ENCODE data around the gene GPATCH11. TPM values are rescaled to one million over a fixed set of nuclear protein-coding genes. Genes with fewer than 3 reads are reported as not detected.

Gene GPATCH11
- total RNA-seq, 4 donors from 2014 or later: 3.2 to 14.2 (median 5.6) TPM

DNA sequence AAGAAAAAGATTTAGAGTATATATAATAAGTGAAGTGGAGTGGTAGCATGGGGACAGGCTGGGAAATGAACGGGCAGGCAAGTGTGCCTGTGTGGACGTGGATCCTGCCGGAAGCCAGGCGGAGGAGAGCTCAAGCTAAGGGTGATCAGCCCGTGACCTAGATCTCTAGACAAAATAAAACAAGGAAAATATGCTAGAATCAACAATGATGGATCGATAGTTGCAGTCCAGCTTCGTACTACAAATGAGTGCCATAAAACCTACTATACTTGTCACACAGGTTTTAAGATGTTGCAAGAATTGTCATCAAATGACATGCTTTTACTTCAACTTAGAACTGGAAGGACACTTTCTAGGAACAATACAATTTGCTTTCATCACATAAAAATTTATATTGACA lies 64.0 kb downstream of the GPATCH11 start:
- Histone ChIP-seq H3K27ac (no peak overlapping the region), H3K36me3 (peaks cover 38% of the 10 kb centered on the region), H3K4me1 (peaks cover 26% of the 10 kb centered on the region), H3K27me3 (no peaks in the 10 kb centered on the region), H3K4me3 (no peak overlapping the region), H3K9me3 (no peaks in the 10 kb centered on the region)
- TF ChIP-seq, protein P1, sequence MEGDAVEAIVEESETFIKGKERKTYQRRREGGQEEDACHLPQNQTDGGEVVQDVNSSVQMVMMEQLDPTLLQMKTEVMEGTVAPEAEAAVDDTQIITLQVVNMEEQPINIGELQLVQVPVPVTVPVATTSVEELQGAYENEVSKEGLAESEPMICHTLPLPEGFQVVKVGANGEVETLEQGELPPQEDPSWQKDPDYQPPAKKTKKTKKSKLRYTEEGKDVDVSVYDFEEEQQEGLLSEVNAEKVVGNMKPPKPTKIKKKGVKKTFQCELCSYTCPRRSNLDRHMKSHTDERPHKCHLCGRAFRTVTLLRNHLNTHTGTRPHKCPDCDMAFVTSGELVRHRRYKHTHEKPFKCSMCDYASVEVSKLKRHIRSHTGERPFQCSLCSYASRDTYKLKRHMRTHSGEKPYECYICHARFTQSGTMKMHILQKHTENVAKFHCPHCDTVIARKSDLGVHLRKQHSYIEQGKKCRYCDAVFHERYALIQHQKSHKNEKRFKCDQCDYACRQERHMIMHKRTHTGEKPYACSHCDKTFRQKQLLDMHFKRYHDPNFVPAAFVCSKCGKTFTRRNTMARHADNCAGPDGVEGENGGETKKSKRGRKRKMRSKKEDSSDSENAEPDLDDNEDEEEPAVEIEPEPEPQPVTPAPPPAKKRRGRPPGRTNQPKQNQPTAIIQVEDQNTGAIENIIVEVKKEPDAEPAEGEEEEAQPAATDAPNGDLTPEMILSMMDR (IDR thresholded peaks at IDR 0.05): no peak
- no peak for TF ChIP-seq POLR2AphosphoS5 (IDR thresholded peaks at IDR 0.05)
- TF ChIP-seq POLR2A (IDR thresholded peaks at IDR 0.05): no peak
- no peak for TF ChIP-seq EP300 (IDR thresholded peaks at IDR 0.05)
- 72% methylated on average over 7 of the region's 7 CpGs for WGBS
- DNase-seq (ENCODE audit: low spot score in 2 of 2): no peak

Other genes with a start within 250 kb of the GPATCH11 start
- gene STRN, start 118.0 kb upstream of the GPATCH11 start, total RNA-seq: 10 to 100 TPM; 28.6 to 39.6 (median 37.5) TPM
- gene HEATR5B, start 146 bp upstream of the GPATCH11 start, total RNA-seq: 10 to 100 TPM; 25.6 to 65.3 (median 45.3) TPM
- gene EIF2AK2, start 72.5 kb downstream of the GPATCH11 start, total RNA-seq: 10 to 100 TPM in 1 of 4 donors, 1 to 10 TPM in 3; 6.5 to 10.8 (median 9.1) TPM
- gene SULT6B1, start 104.2 kb downstream of the GPATCH11 start, total RNA-seq: not detected
- 10 to 100 TPM; 16.3 to 33.6 (median 20.1) TPM for gene CEBPZOS, start 112.0 kb downstream of the GPATCH11 start, total RNA-seq
- gene CEBPZ, start 147.1 kb downstream of the GPATCH11 start, total RNA-seq: 10 to 100 TPM; 29.5 to 34.9 (median 32.1) TPM
- 10 to 100 TPM in 3 of 4 donors, 1 to 10 TPM in 1; 9.8 to 20.8 (median 12.3) TPM for gene NDUFAF7, start 147.1 kb downstream of the GPATCH11 start, total RNA-seq
- gene PRKD3, start 240.3 kb downstream of the GPATCH11 start, total RNA-seq: 10 to 100 TPM; 20.8 to 50.0 (median 34.3) TPM